Stimulated activated CD8-positive, alpha-beta memory T cell treated with anti-CD3 and anti-CD28 coated beads, Interleukin-12 subunit alpha, Interleukin-12 subunit beta, amount 100 ng/mL, for 24 hours (primary cell): Measurements from ENCODE around the gene TBC1D24.
"Not testable (repeated sequence)": the region's sequence is repeated elsewhere in the genome, so short reads cannot be mapped to it uniquely, and the experiment has no call there.

Experiments
- DNase-seq: peaks from one replicate; pipeline ENCODE4 v3.0.0-alpha.2; 2020; ENCODE audit errors: extremely low read depth

TBC1D24 gene

GRCh38 chr16:2468725-2469398 lies 6.1 kb upstream of the TBC1D24 start:
- DNase-seq = no peak

DNA sequence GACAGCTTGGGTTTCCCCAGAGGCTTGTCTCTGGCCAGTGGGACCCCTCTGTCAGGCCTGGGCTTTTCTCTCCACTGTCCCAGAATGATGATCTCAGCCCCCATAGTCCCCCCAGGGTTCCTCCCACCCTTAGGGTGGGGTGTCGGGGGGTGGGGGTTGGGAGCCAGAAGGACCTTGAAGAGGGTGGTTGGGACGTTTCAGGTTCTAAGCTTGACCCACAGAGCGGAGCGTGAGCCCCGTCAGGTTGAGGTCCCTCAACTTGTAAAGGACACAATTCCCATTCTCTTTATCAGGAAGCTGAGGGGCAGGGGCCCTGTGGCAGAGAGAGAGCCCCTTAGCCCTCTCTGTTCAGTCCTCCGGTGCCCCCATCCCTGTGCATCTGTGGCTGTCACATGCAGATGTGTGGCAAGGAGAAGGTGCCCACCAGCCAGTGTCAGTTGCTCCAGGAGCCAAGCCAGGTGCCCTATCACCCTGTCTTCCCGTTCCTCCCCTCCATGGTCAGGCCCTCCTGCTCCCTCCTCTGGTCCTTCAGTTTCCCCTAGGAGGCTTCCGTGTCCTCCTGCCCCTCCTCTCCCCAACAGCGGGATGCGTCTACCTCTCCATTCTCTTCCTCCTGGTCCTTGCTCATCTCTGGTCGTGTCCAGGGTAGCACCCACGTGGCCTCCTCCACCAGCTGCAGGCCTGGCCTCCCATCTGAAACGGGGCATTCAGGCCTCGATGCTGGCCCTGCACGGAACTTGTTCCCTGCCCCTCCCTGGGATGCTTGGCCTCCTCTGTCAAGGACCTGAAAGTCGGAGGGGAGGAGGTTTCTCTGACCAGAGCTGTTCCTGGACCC lies 5.3 kb upstream of the TBC1D24 start:
- DNase-seq = no peak

DNA sequence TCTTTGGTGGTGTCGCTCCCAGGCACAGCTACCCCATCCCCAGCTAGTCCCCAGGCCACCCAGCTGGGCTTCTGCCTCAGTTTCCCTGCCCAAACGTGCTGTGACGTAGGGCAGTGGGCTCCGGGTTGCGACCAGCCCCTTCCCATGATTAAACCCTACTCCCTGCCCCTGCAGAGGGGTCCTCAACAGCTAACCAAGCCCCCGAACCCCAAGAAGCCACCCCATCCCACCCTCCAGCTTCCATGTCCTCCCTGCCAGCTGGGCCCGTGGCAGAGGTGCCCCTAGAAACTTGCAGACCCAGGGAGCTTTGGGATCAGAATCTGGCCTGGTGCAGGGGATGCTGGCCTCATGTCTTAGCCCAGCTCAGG lies 4.7 kb upstream of the TBC1D24 start:
- no peak for DNase-seq

- DNase-seq = no peak
Measured at GRCh38 chr16:2470603-2471015, 4.3 kb upstream of the TBC1D24 start.

- no peak for DNase-seq
Measured at GRCh38 chr16:2471016-2471652, 3.8 kb upstream of the TBC1D24 start, which contains the start of gene NTN3. NTN3 (plus strand) TSS chr16:2471297; CDS start chr16:2471702, 405 bp downstream.

- DNase-seq = no peak
Measured at GRCh38 chr16:2471653-2472487, 3.1 kb upstream of the TBC1D24 start.

GRCh38 chr16:2472488-2472864 lies 2.5 kb upstream of the TBC1D24 start:
- DNase-seq = no peak

- DNase-seq = no peak
Measured at GRCh38 chr16:2472885-2473445, 2.0 kb upstream of the TBC1D24 start.

GRCh38 chr16:2473446-2473926 lies 1.4 kb upstream of the TBC1D24 start:
- no peak for DNase-seq

- DNase-seq = no peak
Measured at GRCh38 chr16:2473999-2474876, 689 bp upstream of the TBC1D24 start.

- DNase-seq = no peak
Measured at GRCh38 chr16:2475413-2476344, 752 bp downstream of the TBC1D24 start.

- DNase-seq = no peak
Measured at GRCh38 chr16:2476345-2476720, 1.4 kb downstream of the TBC1D24 start.

DNA sequence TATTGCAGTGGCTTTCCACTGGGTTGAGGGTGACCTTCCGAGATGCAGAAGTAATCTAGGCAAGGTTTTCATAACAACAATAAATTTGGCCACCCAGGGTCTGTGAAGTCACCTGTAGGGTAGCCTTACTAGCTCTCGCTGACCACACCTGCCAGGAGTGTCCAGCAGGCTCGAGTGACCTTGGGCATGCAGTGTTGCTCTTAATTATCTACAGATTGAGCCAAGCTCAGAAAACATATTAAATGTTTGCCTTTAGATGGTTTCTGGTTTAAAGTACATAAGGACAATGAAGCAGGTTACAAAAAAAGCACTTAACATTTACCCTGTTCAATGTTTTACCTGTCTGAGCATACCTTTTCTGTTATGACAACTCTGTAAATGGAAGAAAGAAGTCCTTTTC lies 1.8 kb downstream of the TBC1D24 start:
- DNase-seq = no peak

DNA sequence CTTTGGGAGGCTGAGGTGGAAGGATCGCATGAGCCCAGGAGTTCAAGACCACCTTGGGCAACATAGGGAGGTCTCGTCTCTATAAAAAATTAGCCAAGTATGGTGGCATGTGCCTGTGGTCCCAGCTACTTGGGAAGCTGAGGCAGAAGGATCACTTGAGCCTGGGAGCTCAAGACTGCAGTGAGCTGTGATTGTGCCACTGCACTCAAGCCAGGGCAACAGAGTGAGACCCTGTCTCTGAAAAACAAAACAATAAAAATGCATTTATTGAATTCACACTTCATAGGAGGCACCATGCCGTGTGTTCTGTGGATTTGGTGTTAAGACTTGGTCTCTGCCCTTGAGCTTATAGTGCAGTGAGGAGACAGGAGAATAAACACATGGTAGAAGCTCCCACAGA lies 2.4 kb downstream of the TBC1D24 start:
- no peak for DNase-seq

- no peak for DNase-seq
Measured at GRCh38 chr16:2478279-2478678, 3.4 kb downstream of the TBC1D24 start.

GRCh38 chr16:2479996-2480395 lies 5.1 kb downstream of the TBC1D24 start:
- DNase-seq = not testable (repeated sequence)

GRCh38 chr16:2480948-2481347 lies 6.0 kb downstream of the TBC1D24 start:
- DNase-seq = no peak

DNA sequence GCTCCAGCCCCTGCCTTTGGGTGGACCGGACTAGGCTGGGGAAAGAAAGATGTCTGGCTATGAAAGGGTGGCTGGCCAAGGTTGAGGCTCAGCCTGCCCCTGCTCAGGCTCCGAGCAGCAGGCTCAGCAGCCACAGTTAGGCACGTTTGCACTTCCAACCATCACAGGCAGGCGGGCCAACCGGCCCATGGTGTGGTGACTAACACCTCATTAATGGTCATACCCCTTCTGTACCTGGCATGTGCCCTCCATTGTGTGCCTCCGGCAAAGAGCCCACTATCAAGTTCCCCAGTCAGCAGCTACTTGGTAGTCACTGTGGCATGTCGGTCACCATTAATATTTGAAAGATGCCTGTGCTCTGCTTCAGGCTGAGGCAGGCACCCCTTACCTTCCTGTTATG lies 6.7 kb downstream of the TBC1D24 start:
- DNase-seq = no peak

GRCh38 chr16:2482249-2482648 lies 7.3 kb downstream of the TBC1D24 start:
- no peak for DNase-seq
